ENCODE measurements around the gene PIGU. TPM values are rescaled to one million over a fixed set of nuclear protein-coding genes. Genes with fewer than 3 reads are reported as not detected.

Gene PIGU
- total and polyA plus RNA-seq, 2 of the 13 experiments (the other 11 are each of a cell fraction or from before 2014, with no cell fraction given), result 45.5 to 231 TPM

DNA sequence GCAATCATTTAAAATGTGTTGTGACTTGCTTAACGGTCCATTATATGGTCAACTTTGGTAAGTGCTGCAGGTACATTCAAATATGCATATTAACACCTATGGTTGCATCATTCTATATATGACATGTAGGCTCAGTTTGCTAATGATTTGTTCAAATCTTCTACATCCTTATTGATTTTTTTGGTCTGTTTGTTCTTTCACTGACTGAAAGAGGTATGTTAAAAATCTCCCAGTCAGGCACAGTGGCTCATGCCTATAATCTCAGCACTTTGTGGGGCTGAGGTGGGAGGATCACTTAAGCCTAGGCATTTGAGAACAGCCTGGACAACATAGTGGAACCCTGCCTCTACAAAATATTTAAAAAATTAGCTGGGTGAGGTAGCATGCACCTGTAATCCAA is 29.2 kb downstream of the PIGU start (continued):
- TF ChIP-seq ZNF740 (CRISPR knock-in tag; IDR thresholded peaks at IDR 0.05) (no peak), SNAI1 (CRISPR knock-in tag; IDR thresholded peaks at IDR 0.05; ENCODE audit: borderline replicate concordance) (no peak), ZNF746 (CRISPR knock-in tag; IDR thresholded peaks at IDR 0.05) (no peak), AGO1 (IDR thresholded peaks at IDR 0.05; ENCODE audit: low read depth, low read length, poor library complexity, severe bottlenecking) (no peak), NONO (IDR thresholded peaks at IDR 0.05) (no peak), NONO (CRISPR knock-in tag; conservative IDR thresholded peaks at IDR 0.05) (peak; percentile 49; the same call in 1 of the 2 replicates), EHMT2 (IDR thresholded peaks at IDR 0.05; ENCODE audit: borderline replicate concordance, low read depth, low read length) (no peak), SP5 (CRISPR knock-in tag; IDR thresholded peaks at IDR 0.05; ENCODE audit: borderline replicate concordance, low read depth) (no peak), GATAD2A (CRISPR knock-in tag; IDR thresholded peaks at IDR 0.05) (peak; percentile 84), ATF2 (CRISPR knock-in tag; IDR thresholded peaks at IDR 0.05) (peak; percentile 60; the same call in 1 of the 2 replicates), ZBTB21 (CRISPR knock-in tag; IDR thresholded peaks at IDR 0.05) (no peak), ZNF350 (CRISPR knock-in tag; IDR thresholded peaks at IDR 0.05; ENCODE audit: borderline replicate concordance, low read depth) (no peak), HMG20A (CRISPR knock-in tag; IDR thresholded peaks at IDR 0.05; ENCODE audit: borderline replicate concordance) (no peak), MYPOP (CRISPR knock-in tag; IDR thresholded peaks at IDR 0.05) (peak; percentile 25; the same call in 1 of the 2 replicates), SMYD3 (CRISPR knock-in tag; IDR thresholded peaks at IDR 0.05) (no peak)
- TF ChIP-seq, protein P1, sequence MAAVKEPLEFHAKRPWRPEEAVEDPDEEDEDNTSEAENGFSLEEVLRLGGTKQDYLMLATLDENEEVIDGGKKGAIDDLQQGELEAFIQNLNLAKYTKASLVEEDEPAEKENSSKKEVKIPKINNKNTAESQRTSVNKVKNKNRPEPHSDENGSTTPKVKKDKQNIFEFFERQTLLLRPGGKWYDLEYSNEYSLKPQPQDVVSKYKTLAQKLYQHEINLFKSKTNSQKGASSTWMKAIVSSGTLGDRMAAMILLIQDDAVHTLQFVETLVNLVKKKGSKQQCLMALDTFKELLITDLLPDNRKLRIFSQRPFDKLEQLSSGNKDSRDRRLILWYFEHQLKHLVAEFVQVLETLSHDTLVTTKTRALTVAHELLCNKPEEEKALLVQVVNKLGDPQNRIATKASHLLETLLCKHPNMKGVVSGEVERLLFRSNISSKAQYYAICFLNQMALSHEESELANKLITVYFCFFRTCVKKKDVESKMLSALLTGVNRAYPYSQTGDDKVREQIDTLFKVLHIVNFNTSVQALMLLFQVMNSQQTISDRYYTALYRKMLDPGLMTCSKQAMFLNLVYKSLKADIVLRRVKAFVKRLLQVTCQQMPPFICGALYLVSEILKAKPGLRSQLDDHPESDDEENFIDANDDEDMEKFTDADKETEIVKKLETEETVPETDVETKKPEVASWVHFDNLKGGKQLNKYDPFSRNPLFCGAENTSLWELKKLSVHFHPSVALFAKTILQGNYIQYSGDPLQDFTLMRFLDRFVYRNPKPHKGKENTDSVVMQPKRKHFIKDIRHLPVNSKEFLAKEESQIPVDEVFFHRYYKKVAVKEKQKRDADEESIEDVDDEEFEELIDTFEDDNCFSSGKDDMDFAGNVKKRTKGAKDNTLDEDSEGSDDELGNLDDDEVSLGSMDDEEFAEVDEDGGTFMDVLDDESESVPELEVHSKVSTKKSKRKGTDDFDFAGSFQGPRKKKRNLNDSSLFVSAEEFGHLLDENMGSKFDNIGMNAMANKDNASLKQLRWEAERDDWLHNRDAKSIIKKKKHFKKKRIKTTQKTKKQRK (IDR thresholded peaks at IDR 0.05; ENCODE audit: low read length), result no peak
- TF ChIP-seq, protein P2, sequence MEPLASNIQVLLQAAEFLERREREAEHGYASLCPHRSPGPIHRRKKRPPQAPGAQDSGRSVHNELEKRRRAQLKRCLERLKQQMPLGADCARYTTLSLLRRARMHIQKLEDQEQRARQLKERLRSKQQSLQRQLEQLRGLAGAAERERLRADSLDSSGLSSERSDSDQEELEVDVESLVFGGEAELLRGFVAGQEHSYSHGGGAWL (CRISPR knock-in tag; IDR thresholded peaks at IDR 0.05), result no peak
- TF ChIP-seq, protein P3, sequence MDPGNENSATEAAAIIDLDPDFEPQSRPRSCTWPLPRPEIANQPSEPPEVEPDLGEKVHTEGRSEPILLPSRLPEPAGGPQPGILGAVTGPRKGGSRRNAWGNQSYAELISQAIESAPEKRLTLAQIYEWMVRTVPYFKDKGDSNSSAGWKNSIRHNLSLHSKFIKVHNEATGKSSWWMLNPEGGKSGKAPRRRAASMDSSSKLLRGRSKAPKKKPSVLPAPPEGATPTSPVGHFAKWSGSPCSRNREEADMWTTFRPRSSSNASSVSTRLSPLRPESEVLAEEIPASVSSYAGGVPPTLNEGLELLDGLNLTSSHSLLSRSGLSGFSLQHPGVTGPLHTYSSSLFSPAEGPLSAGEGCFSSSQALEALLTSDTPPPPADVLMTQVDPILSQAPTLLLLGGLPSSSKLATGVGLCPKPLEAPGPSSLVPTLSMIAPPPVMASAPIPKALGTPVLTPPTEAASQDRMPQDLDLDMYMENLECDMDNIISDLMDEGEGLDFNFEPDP (CRISPR knock-in tag; conservative IDR thresholded peaks at IDR 0.05), result no peak
- TF ChIP-seq, protein P4, sequence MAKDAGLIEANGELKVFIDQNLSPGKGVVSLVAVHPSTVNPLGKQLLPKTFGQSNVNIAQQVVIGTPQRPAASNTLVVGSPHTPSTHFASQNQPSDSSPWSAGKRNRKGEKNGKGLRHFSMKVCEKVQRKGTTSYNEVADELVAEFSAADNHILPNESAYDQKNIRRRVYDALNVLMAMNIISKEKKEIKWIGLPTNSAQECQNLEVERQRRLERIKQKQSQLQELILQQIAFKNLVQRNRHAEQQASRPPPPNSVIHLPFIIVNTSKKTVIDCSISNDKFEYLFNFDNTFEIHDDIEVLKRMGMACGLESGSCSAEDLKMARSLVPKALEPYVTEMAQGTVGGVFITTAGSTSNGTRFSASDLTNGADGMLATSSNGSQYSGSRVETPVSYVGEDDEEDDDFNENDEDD (CRISPR knock-in tag; IDR thresholded peaks at IDR 0.05; ENCODE audit: borderline replicate concordance), result no peak
